NCI-H446 treated with DMSO at 0.1 percent for 48 hours (cell line): ENCODE measurements around the gene LAD1.

ENCODE experiments used
- DNase-seq: peaks from one replicate; lab custom pipeline; 2025; lab: John Stamatoyannopoulos, UW

LAD1 gene

GRCh38 chr1:201418461-201418860 lies 19.3 kb upstream of the LAD1 start:
- no peak for DNase-seq

- DNase-seq: no peak
These were observed 15.1 kb upstream of the LAD1 start for GRCh38 chr1:201414051-201414738.

- no peak for DNase-seq
These were observed 12.2 kb upstream of the LAD1 start for GRCh38 chr1:201411292-201411691.

GRCh38 chr1:201409440-201409839 lies 10.3 kb upstream of the LAD1 start:
- no peak for DNase-seq

- DNase-seq: no peak
These were observed 9.7 kb upstream of the LAD1 start for GRCh38 chr1:201408834-201409200.

GRCh38 chr1:201408176-201408833 lies 9.2 kb upstream of the LAD1 start:
- peak; percentile 26 for DNase-seq

- DNase-seq: no peak
These were observed 7.8 kb upstream of the LAD1 start for GRCh38 chr1:201406831-201407406.

GRCh38 chr1:201405484-201405831 lies 6.3 kb upstream of the LAD1 start:
- DNase-seq: no peak

GRCh38 chr1:201404722-201405483 lies 5.8 kb upstream of the LAD1 start:
- no peak for DNase-seq

GRCh38 chr1:201404055-201404454 lies 4.9 kb upstream of the LAD1 start:
- no peak for DNase-seq

- DNase-seq: no peak
These were observed 4.2 kb upstream of the LAD1 start for GRCh38 chr1:201403359-201403758.

GRCh38 chr1:201401700-201402099 lies 2.6 kb upstream of the LAD1 start:
- no peak for DNase-seq

GRCh38 chr1:201400852-201401230 lies 1.7 kb upstream of the LAD1 start:
- DNase-seq: no peak

- DNase-seq: no peak
These were observed 1.2 kb upstream of the LAD1 start for GRCh38 chr1:201400212-201400851.

- no peak for DNase-seq
These were observed 415 bp upstream of the LAD1 start for GRCh38 chr1:201399352-201400126.

- DNase-seq: no peak
These were observed 1.4 kb downstream of the LAD1 start for GRCh38 chr1:201397675-201398074.

GRCh38 chr1:201396861-201397464 lies 2.2 kb downstream of the LAD1 start:
- no peak for DNase-seq

GRCh38 chr1:201395936-201396335 lies 3.2 kb downstream of the LAD1 start:
- no peak for DNase-seq

- no peak for DNase-seq
These were observed 4.5 kb downstream of the LAD1 start for GRCh38 chr1:201394591-201394990.

GRCh38 chr1:201393076-201393475 lies 6.0 kb downstream of the LAD1 start:
- DNase-seq: no peak
